ENCODE results near the gene CD3G. TPM values are rescaled to one million over a fixed set of nuclear protein-coding genes. Genes with fewer than 3 reads are reported as not detected.
A peak's percentile ranks its signal among the peaks of the same experiment; 100 is the strongest.

CD3G gene
- total RNA-seq, 4 donors from 2014 or later, result 0.85 to 4.0 (median 1.4) TPM

DNA sequence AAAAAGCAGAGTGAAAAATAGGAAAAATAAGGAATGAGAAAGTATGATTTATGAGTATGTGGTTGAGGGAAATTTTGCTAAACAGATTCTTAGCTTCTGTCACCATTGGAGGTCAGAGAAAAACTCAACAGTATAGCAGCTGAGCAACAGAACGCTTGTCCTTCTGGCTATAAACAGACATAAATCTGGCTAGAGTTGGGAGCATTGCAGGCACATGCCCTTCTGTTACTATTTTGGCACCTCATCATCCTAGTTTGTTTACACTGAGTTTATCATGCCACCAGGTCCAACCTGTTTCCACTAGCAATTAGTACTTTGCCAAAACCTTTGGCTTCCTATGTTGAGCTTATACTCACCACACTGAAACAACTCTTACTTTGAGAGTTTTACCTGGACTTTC lies 22.1 kb downstream of the CD3G start:
- DNase-seq, result no peak
- Histone ChIP-seq H3K36me3 (peaks cover 0 to 82% (median 42%) of the 10 kb centered on the region in 3 donors), H3K4me1 (peaks cover 0 to 42% (median 0%) of the 10 kb centered on the region in 3 donors), H3K4me3 (no peak overlapping the region), H3K27me3 (no peaks in the 10 kb centered on the region), H3K9me3 (no peaks in the 10 kb centered on the region), H3K27ac (peak overlapping the region in 3 of 4 donors; percentile 38 to 66 (median 48))
- WGBS, 2 donors, result 54 to 59% methylated on average over 1 of the region's 1 CpG
- intact Hi-C loops (cut with DNase I), result no loop called here
- TF ChIP-seq, protein P1, sequence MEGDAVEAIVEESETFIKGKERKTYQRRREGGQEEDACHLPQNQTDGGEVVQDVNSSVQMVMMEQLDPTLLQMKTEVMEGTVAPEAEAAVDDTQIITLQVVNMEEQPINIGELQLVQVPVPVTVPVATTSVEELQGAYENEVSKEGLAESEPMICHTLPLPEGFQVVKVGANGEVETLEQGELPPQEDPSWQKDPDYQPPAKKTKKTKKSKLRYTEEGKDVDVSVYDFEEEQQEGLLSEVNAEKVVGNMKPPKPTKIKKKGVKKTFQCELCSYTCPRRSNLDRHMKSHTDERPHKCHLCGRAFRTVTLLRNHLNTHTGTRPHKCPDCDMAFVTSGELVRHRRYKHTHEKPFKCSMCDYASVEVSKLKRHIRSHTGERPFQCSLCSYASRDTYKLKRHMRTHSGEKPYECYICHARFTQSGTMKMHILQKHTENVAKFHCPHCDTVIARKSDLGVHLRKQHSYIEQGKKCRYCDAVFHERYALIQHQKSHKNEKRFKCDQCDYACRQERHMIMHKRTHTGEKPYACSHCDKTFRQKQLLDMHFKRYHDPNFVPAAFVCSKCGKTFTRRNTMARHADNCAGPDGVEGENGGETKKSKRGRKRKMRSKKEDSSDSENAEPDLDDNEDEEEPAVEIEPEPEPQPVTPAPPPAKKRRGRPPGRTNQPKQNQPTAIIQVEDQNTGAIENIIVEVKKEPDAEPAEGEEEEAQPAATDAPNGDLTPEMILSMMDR (IDR thresholded peaks at IDR 0.05), result no peak
- no peak for TF ChIP-seq POLR2A (IDR thresholded peaks at IDR 0.05)

- no peak for DNase-seq
- no peaks in the 10 kb centered on the region for H3K27me3 ChIP-seq
- intact Hi-C loops (cut with DNase I), result no loop called here
- H3K9me3 ChIP-seq, result no peaks in the 10 kb centered on the region
- TF ChIP-seq POLR2A (IDR thresholded peaks at IDR 0.05), result no peak
- no peak overlapping the region for H3K4me3 ChIP-seq
- 90 to 97% methylated on average over 4 of the region's 4 CpGs for WGBS, 2 donors
- peaks cover 0 to 13% (median 0%) of the 10 kb centered on the region in 3 donors for H3K4me1 ChIP-seq
- H3K27ac ChIP-seq, result no peak overlapping the region
- H3K36me3 ChIP-seq, result peaks cover 25 to 100% (median 63%) of the 10 kb centered on the region in 3 donors
These were observed 26.6 kb downstream of the CD3G start for GRCh38 chr11:118370774-118371173.

GRCh38 chr11:118373263-118373662 lies 29.1 kb downstream of the CD3G start:
- no peak for TF ChIP-seq POLR2A (IDR thresholded peaks at IDR 0.05)
- TF ChIP-seq, protein P1 (IDR thresholded peaks at IDR 0.05), result no peak
- H3K27me3 ChIP-seq, result no peaks in the 10 kb centered on the region
- no peak overlapping the region for H3K27ac ChIP-seq
- intact Hi-C loops (cut with DNase I), result no loop called here
- H3K4me3 ChIP-seq, result no peak overlapping the region
- 94% methylated on average over 2 of the region's 2 CpGs for WGBS, 2 donors
- no peaks in the 10 kb centered on the region for H3K4me1 ChIP-seq
- peaks cover 25 to 100% (median 68%) of the 10 kb centered on the region in 3 donors for H3K36me3 ChIP-seq
- no peaks in the 10 kb centered on the region for H3K9me3 ChIP-seq
- DNase-seq, result no peak

GRCh38 chr11:118373871-118374270 lies 29.7 kb downstream of the CD3G start:
- no peak for DNase-seq
- Histone ChIP-seq H3K27ac (no peak overlapping the region), H3K36me3 (peaks cover 25 to 100% (median 62%) of the 10 kb centered on the region in 3 donors), H3K4me1 (no peaks in the 10 kb centered on the region), H3K27me3 (no peaks in the 10 kb centered on the region), H3K9me3 (no peaks in the 10 kb centered on the region), H3K4me3 (no peak overlapping the region)
- 89 to 96% methylated on average over 5 of the region's 5 CpGs for WGBS, 2 donors
- TF ChIP-seq, protein P1 (IDR thresholded peaks at IDR 0.05), result no peak
- no peak for TF ChIP-seq POLR2A (IDR thresholded peaks at IDR 0.05)
- intact Hi-C loops (cut with DNase I), result no loop called here

DNA sequence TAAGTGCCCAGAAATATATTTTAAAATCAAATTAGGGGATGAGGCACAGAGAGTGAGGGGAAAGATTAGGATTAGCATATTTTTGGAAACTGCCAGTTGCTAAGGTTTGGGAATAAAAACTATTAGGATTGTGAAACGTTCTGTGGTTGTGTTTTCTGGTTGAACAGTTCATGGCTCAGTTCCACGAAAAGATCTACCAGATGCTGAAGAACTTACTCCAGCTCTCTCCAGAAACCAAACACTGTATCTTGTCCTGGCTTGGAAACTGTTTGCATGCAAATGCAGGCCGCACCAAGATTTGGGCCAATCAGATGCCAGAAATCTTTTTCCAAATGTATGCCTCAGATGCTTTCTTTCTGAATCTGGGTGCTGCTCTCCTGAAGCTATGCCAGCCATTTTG lies 30.6 kb downstream of the CD3G start:
- no peaks in the 10 kb centered on the region for H3K4me1 ChIP-seq
- no peaks in the 10 kb centered on the region for H3K27me3 ChIP-seq
- 70 to 77% methylated on average over 3 of the region's 3 CpGs for WGBS, 2 donors
- H3K4me3 ChIP-seq, result no peak overlapping the region
- H3K36me3 ChIP-seq, result peaks cover 25 to 100% (median 60%) of the 10 kb centered on the region in 3 donors
- TF ChIP-seq, protein P1 (IDR thresholded peaks at IDR 0.05), result no peak
- TF ChIP-seq POLR2A (IDR thresholded peaks at IDR 0.05), result no peak
- intact Hi-C loops (cut with DNase I), result no loop called here
- no peaks in the 10 kb centered on the region for H3K9me3 ChIP-seq
- no peak for DNase-seq
- H3K27ac ChIP-seq, result no peak overlapping the region

- TF ChIP-seq, protein P1 (IDR thresholded peaks at IDR 0.05), result no peak
- TF ChIP-seq POLR2A (IDR thresholded peaks at IDR 0.05), result no peak
- Histone ChIP-seq H3K4me1 (no peaks in the 10 kb centered on the region), H3K9me3 (no peaks in the 10 kb centered on the region), H3K36me3 (peaks cover 25 to 100% (median 48%) of the 10 kb centered on the region in 3 donors), H3K4me3 (no peak overlapping the region), H3K27ac (no peak overlapping the region), H3K27me3 (no peaks in the 10 kb centered on the region)
- intact Hi-C loops (cut with DNase I), result no loop called here
- no peak for DNase-seq
These were observed 31.8 kb downstream of the CD3G start for GRCh38 chr11:118375978-118376377.
